ENCODE data around the gene OTOR.

Gene OTOR

DNA sequence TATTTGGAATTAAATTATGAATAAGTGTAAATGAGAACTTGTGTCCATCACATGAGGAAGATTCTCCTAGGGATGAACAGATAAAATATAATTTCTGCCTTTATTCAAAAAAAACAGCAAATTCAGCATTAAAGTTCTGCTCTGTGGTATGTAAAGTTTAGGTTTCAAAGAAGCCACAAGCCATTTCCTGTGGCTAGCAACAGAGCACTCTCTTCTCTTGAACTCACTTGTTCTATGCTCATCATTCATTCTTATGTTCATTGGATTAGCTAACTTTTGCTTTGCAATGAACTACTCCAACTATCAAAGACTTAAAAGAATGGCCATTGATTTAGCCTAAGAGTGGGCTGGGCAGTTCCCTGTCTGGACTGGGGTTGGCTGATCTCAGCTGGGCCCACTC lies 39.1 kb upstream of the OTOR start:
- no peak for DNase-seq

DNA sequence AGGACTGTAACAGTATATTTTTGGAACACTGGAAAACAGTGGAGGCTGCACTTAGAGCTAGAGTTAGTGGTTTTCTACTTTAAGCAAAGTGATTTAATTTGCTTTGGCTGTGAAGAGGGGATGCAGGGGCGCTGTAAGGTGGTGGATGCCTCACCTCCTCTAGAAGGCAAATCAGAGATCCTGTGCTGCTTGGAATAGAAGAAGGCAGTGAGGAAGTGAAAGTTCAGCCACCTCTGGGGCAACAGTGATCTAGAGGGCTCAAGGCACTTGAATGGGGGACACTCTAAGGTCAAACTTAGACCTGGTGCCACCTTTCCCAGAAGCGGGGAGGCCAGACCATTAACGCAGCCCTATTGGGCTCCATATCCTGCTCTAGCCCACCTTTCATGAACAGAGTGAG lies 37.4 kb upstream of the OTOR start:
- Histone ChIP-seq H2AK5ac (ENCODE audit: low read length) (no peak overlapping the region), H3K4me3 (ENCODE audit: low read length) (no peak overlapping the region), H3K4me2 (ENCODE audit: low read length) (no peak overlapping the region), H3K36me3 (ENCODE audit: control insufficient read depth, insufficient read depth, low read length) (no peaks in the 10 kb centered on the region), H3K79me1 (ENCODE audit: low read length) (no peaks in the 10 kb centered on the region), H3K27ac (ENCODE audit: low read depth, low read length) (no peak overlapping the region), H2BK15ac (replicated peaks; ENCODE audit: low read depth) (no peak overlapping the region), H3K79me2 (ENCODE audit: control insufficient read depth, insufficient read depth, low read length) (no peaks in the 10 kb centered on the region), H3K4me1 (ENCODE audit: control insufficient read depth, low read depth, low read length) (no peaks in the 10 kb centered on the region), H3K4ac (ENCODE audit: low read depth, low read length) (no peak overlapping the region), H3K9ac (ENCODE audit: low read length) (no peak overlapping the region), H3K27me3 (ENCODE audit: insufficient read depth, low read length, poor library complexity) (no peaks in the 10 kb centered on the region), H2BK5ac (ENCODE audit: low read length) (no peak overlapping the region), H3K18ac (ENCODE audit: low read length) (no peak overlapping the region), H4K5ac (ENCODE audit: low read length) (no peak overlapping the region), H3K56ac (ENCODE audit: low read length) (no peak overlapping the region), H3K23ac (ENCODE audit: low read length) (no peak overlapping the region), H2BK120ac (ENCODE audit: low read depth, low read length) (no peak overlapping the region), H4K8ac (ENCODE audit: low read depth, low read length) (no peak overlapping the region)
- DNase-seq, result no peak
- WGBS (ENCODE audit: extremely low coverage, insufficient coverage, low lambda C conversion rate), result no CpG with 5 or more reads among the region's 3 CpGs

More for the DNA sequence above, 39.1 kb upstream of the OTOR start:
- Histone ChIP-seq H3K79me1 (ENCODE audit: low read length) (no peaks in the 10 kb centered on the region), H2BK5ac (ENCODE audit: low read length) (no peak overlapping the region), H4K8ac (ENCODE audit: low read depth, low read length) (no peak overlapping the region), H3K23ac (ENCODE audit: low read length) (no peak overlapping the region), H3K4me2 (ENCODE audit: low read length) (no peak overlapping the region), H3K79me2 (ENCODE audit: control insufficient read depth, insufficient read depth, low read length) (no peaks in the 10 kb centered on the region), H3K4me1 (ENCODE audit: control insufficient read depth, low read depth, low read length) (no peaks in the 10 kb centered on the region), H3K4ac (ENCODE audit: low read depth, low read length) (no peak overlapping the region), H2AK5ac (ENCODE audit: low read length) (no peak overlapping the region), H2BK120ac (ENCODE audit: low read depth, low read length) (no peak overlapping the region), H3K27me3 (ENCODE audit: insufficient read depth, low read length, poor library complexity) (no peaks in the 10 kb centered on the region), H3K56ac (ENCODE audit: low read length) (no peak overlapping the region), H3K9ac (ENCODE audit: low read length) (no peak overlapping the region), H3K18ac (ENCODE audit: low read length) (no peak overlapping the region), H3K4me3 (ENCODE audit: low read length) (no peak overlapping the region), H3K36me3 (ENCODE audit: control insufficient read depth, insufficient read depth, low read length) (no peaks in the 10 kb centered on the region), H3K27ac (ENCODE audit: low read depth, low read length) (no peak overlapping the region), H4K5ac (ENCODE audit: low read length) (no peak overlapping the region), H2BK15ac (replicated peaks; ENCODE audit: low read depth) (no peak overlapping the region)

DNA sequence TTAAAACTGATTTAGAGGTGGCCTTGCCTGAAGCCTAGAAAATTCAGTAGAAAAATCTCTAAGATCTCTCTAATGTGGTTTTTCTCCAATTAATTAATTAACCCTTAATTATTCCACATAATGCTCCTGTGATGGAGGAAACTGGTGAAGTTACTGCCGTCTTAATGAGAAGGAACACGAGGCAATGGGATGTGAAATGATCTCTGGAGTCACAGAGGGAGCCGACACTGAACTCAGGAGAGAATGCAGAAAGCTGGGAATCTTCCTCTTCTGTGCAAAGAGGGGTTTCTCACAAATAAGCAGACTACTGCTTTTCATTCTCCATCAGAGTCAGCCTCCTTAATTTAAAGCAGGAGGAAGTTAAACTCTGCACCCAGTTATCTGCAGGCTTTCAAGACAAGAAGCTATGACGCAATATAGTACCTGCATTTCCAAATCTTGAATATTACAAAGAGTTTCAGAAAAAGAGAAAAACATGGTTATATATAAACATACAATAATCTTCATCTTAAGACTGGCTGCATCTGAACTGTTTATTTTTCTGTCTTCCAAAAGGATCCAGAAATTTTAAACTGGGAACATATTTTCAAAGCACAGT lies 36.4 kb upstream of the OTOR start:
- Histone ChIP-seq H3K23ac (ENCODE audit: low read length) (no peak overlapping the region), H2BK5ac (ENCODE audit: low read length) (no peak overlapping the region), H3K27ac (ENCODE audit: low read depth, low read length) (no peak overlapping the region), H3K36me3 (ENCODE audit: control insufficient read depth, insufficient read depth, low read length) (no peaks in the 10 kb centered on the region), H3K56ac (ENCODE audit: low read length) (no peak overlapping the region), H3K4ac (ENCODE audit: low read depth, low read length) (no peak overlapping the region), H3K27me3 (ENCODE audit: insufficient read depth, low read length, poor library complexity) (no peaks in the 10 kb centered on the region), H4K5ac (ENCODE audit: low read length) (no peak overlapping the region), H3K9ac (ENCODE audit: low read length) (no peak overlapping the region), H4K8ac (ENCODE audit: low read depth, low read length) (no peak overlapping the region), H3K4me2 (ENCODE audit: low read length) (no peak overlapping the region), H3K18ac (ENCODE audit: low read length) (no peak overlapping the region), H3K79me2 (ENCODE audit: control insufficient read depth, insufficient read depth, low read length) (no peaks in the 10 kb centered on the region), H3K79me1 (ENCODE audit: low read length) (no peaks in the 10 kb centered on the region), H3K4me1 (ENCODE audit: control insufficient read depth, low read depth, low read length) (no peaks in the 10 kb centered on the region), H2BK120ac (ENCODE audit: low read depth, low read length) (no peak overlapping the region), H2BK15ac (replicated peaks; ENCODE audit: low read depth) (no peak overlapping the region), H3K4me3 (ENCODE audit: low read length) (no peak overlapping the region), H2AK5ac (ENCODE audit: low read length) (no peak overlapping the region)
- DNase-seq, result no peak
- WGBS (ENCODE audit: extremely low coverage, insufficient coverage, low lambda C conversion rate), result no CpG with 5 or more reads among the region's 4 CpGs

DNA sequence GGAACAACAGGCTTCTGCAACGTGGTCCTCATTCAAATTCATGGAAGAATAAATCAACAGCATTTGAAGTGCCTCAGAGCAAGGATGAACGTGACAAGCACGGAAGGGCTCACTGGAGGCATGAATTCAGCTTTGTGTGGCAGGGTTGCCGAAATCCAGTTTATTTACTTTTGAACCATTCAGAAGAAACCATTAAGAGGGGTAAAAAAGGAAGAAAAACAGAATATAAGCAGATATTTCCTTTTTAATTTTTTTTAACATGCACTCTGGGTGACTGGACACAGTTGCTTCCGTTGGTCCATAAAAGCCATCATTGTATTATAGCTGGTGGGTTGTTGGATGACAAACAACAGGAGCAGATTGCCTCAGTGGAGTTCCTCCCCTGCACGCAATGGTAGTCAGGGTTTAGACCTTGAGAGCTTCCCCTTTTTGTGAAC lies 35.6 kb upstream of the OTOR start:
- no peaks in the 10 kb centered on the region for H3K27me3 ChIP-seq (ENCODE audit: insufficient read depth, low read length, poor library complexity)
- no peak overlapping the region for H3K56ac ChIP-seq (ENCODE audit: low read length)
- DNase-seq, result no peak
- H3K27ac ChIP-seq (ENCODE audit: low read depth, low read length), result no peak overlapping the region
- H4K8ac ChIP-seq (ENCODE audit: low read depth, low read length), result no peak overlapping the region
- no peak overlapping the region for H3K4me2 ChIP-seq (ENCODE audit: low read length)
- no peak overlapping the region for H2BK120ac ChIP-seq (ENCODE audit: low read depth, low read length)
- H2AK5ac ChIP-seq (ENCODE audit: low read length), result no peak overlapping the region
- H3K4me3 ChIP-seq (ENCODE audit: low read length), result no peak overlapping the region
- H3K36me3 ChIP-seq (ENCODE audit: control insufficient read depth, insufficient read depth, low read length), result no peaks in the 10 kb centered on the region
- H3K4ac ChIP-seq (ENCODE audit: low read depth, low read length), result no peak overlapping the region
- H2BK5ac ChIP-seq (ENCODE audit: low read length), result no peak overlapping the region
- H2BK15ac ChIP-seq (replicated peaks; ENCODE audit: low read depth), result no peak overlapping the region
- H3K4me1 ChIP-seq (ENCODE audit: control insufficient read depth, low read depth, low read length), result no peaks in the 10 kb centered on the region
- no peaks in the 10 kb centered on the region for H3K79me1 ChIP-seq (ENCODE audit: low read length)
- no peak overlapping the region for H4K5ac ChIP-seq (ENCODE audit: low read length)
- no peak overlapping the region for H3K18ac ChIP-seq (ENCODE audit: low read length)
- H3K79me2 ChIP-seq (ENCODE audit: control insufficient read depth, insufficient read depth, low read length), result no peaks in the 10 kb centered on the region
- no peak overlapping the region for H3K9ac ChIP-seq (ENCODE audit: low read length)
- no peak overlapping the region for H3K23ac ChIP-seq (ENCODE audit: low read length)
- no CpG with 5 or more reads among the region's 6 CpGs for WGBS (ENCODE audit: extremely low coverage, insufficient coverage, low lambda C conversion rate)

DNA sequence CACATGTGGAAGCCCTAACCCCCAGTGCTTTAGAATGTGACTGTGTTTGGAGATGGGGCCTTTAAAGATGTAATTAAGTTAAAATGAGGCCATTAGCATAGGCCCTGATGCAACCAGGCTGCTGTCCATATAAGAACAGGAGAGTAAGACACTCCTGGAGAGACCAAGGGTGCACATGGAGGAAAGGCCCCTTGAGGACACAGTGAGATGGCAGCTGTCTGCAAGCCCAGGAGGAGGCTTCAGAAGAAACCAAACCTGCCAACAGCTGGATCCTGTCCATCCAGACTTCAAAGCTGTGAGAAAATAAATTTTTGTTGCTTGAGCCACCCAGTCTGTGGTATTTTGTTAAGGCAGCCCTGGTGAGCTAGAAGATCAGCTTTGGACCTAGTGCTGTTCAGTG lies 35.1 kb upstream of the OTOR start:
- no peak overlapping the region for H2BK5ac ChIP-seq (ENCODE audit: low read length)
- H3K56ac ChIP-seq (ENCODE audit: low read length), result no peak overlapping the region
- no peak overlapping the region for H2BK15ac ChIP-seq (replicated peaks; ENCODE audit: low read depth)
- no peak overlapping the region for H3K18ac ChIP-seq (ENCODE audit: low read length)
- H3K27ac ChIP-seq (ENCODE audit: low read depth, low read length), result no peak overlapping the region
- no peaks in the 10 kb centered on the region for H3K36me3 ChIP-seq (ENCODE audit: control insufficient read depth, insufficient read depth, low read length)
- DNase-seq, result no peak
- H3K9ac ChIP-seq (ENCODE audit: low read length), result no peak overlapping the region
- no peaks in the 10 kb centered on the region for H3K79me1 ChIP-seq (ENCODE audit: low read length)
- no peak overlapping the region for H2AK5ac ChIP-seq (ENCODE audit: low read length)
- H3K4ac ChIP-seq (ENCODE audit: low read depth, low read length), result no peak overlapping the region
- no peak overlapping the region for H4K8ac ChIP-seq (ENCODE audit: low read depth, low read length)
- no peaks in the 10 kb centered on the region for H3K4me1 ChIP-seq (ENCODE audit: control insufficient read depth, low read depth, low read length)
- no peaks in the 10 kb centered on the region for H3K27me3 ChIP-seq (ENCODE audit: insufficient read depth, low read length, poor library complexity)
- no peak overlapping the region for H3K23ac ChIP-seq (ENCODE audit: low read length)
- H3K4me3 ChIP-seq (ENCODE audit: low read length), result no peak overlapping the region
- no peak overlapping the region for H4K5ac ChIP-seq (ENCODE audit: low read length)
- H3K79me2 ChIP-seq (ENCODE audit: control insufficient read depth, insufficient read depth, low read length), result no peaks in the 10 kb centered on the region
- H2BK120ac ChIP-seq (ENCODE audit: low read depth, low read length), result no peak overlapping the region
- no peak overlapping the region for H3K4me2 ChIP-seq (ENCODE audit: low read length)

DNA sequence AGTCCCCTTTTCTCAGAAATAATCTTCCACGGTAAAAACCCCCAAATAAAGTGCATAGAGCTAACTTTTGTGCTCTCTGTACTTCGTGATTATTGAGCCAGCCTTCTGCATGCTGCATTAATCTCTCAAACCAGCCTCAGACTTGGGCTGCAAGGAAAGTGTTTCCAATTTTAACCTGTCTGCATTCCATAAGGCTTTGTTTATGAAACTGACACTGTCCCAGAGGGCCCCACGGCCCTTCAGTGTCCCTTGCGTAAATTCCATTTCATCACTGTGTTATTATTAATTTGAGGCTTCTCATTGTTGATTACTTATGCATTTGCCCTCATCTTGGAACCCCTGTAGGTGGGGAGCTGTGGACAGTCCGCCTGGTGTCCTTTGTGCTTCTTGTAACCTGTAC lies 33.9 kb upstream of the OTOR start:
- no peak for DNase-seq
- Histone ChIP-seq H2AK5ac (ENCODE audit: low read length) (no peak overlapping the region), H3K79me1 (ENCODE audit: low read length) (no peaks in the 10 kb centered on the region), H3K36me3 (ENCODE audit: control insufficient read depth, insufficient read depth, low read length) (no peaks in the 10 kb centered on the region), H3K4me2 (ENCODE audit: low read length) (no peak overlapping the region), H3K23ac (ENCODE audit: low read length) (no peak overlapping the region), H3K4me1 (ENCODE audit: control insufficient read depth, low read depth, low read length) (no peaks in the 10 kb centered on the region), H3K79me2 (ENCODE audit: control insufficient read depth, insufficient read depth, low read length) (no peaks in the 10 kb centered on the region), H3K4me3 (ENCODE audit: low read length) (no peak overlapping the region), H3K9ac (ENCODE audit: low read length) (no peak overlapping the region), H2BK5ac (ENCODE audit: low read length) (no peak overlapping the region), H3K4ac (ENCODE audit: low read depth, low read length) (no peak overlapping the region), H3K18ac (ENCODE audit: low read length) (no peak overlapping the region), H3K27me3 (ENCODE audit: insufficient read depth, low read length, poor library complexity) (no peaks in the 10 kb centered on the region), H2BK120ac (ENCODE audit: low read depth, low read length) (no peak overlapping the region), H2BK15ac (replicated peaks; ENCODE audit: low read depth) (no peak overlapping the region), H4K5ac (ENCODE audit: low read length) (no peak overlapping the region), H4K8ac (ENCODE audit: low read depth, low read length) (no peak overlapping the region), H3K56ac (ENCODE audit: low read length) (no peak overlapping the region), H3K27ac (ENCODE audit: low read depth, low read length) (no peak overlapping the region)
- no CpG with 5 or more reads among the region's 5 CpGs for WGBS (ENCODE audit: extremely low coverage, insufficient coverage, low lambda C conversion rate)

Measured in mesendoderm (in vitro differentiated cells).